GM23338 (cell line): ENCODE data around the gene EVC.

Experiments
- CREB1 ChIP-seq: fragments of 250-450 bp; sonication (Bioruptor Pico); IDR thresholded peaks from 2 replicates; pipeline ENCODE4 v1.5.0; 2020; ENCODE audit warnings: low read depth, mild to moderate bottlenecking, moderate library complexity
- CTCF ChIP-seq, 2 experiments: fragments of 200-600 bp in 1 of 2; sonication (generic) in 1 of 2; conservative IDR thresholded peaks; 2 replicates each; pipeline versions ENCODE4 v1.5.1 to v1.6.1; 2016 to 2017; ENCODE audit warnings: antibody characterized with exemption in 2 of 2, low read depth in 2 of 2, mild to moderate bottlenecking in 2 of 2, moderate library complexity in 1 of 2
- EZH2 ChIP-seq: fragments of 200-600 bp; sonication (generic); IDR thresholded peaks from one replicate; pipeline ENCODE4 v1.8.0; 2017; ENCODE audit warnings: antibody characterized with exemption, mild to moderate bottlenecking, low read depth; ENCODE audit not compliant: unreplicated experiment
- EZH2phosphoT487 ChIP-seq: fragments of 200-600 bp; sonication (generic); IDR thresholded peaks from one replicate; pipeline ENCODE4 v1.8.1; 2018; ENCODE audit warnings: antibody characterized with exemption; ENCODE audit not compliant: unreplicated experiment
- REST ChIP-seq: IDR thresholded peaks from one replicate; pipeline ENCODE4 v1.6.1; 2018; ENCODE audit warnings: antibody characterized with exemption; ENCODE audit not compliant: unreplicated experiment

- TF ChIP-seq EZH2phosphoT487 = no peak
- no peak for TF ChIP-seq CTCF (conservative IDR thresholded peaks at IDR 0.05; ENCODE audit: low read depth in 2 of 2)
- no peak for TF ChIP-seq CREB1 (CRISPR knock-in tag)
- no peak for TF ChIP-seq REST
- TF ChIP-seq EZH2 = no peak
Measured at GRCh38 chr4:5691491-5692132, 19.4 kb upstream of the EVC start.
